GM19043 (cell line): ENCODE data around the gene WDR87.
"Not testable (repeated sequence)": the region's sequence is repeated elsewhere in the genome, so short reads cannot be mapped to it uniquely, and the experiment has no call there.

Source experiments
- ATAC-seq: cut with Tn5 transposase; IDR thresholded peaks from one replicate; pipeline ENCODE4 v1.9.1; 2021; ENCODE audit warnings: low read depth; ENCODE audit not compliant: unreplicated experiment

Gene WDR87

GRCh38 chr19:37931881-37932655, 25.7 kb upstream of the WDR87 start:
- no peak for ATAC-seq

- no peak for ATAC-seq
Observed at GRCh38 chr19:37930416-37930815, 24.0 kb upstream of the WDR87 start.

GRCh38 chr19:37929355-37929923, 23.0 kb upstream of the WDR87 start:
- no peak for ATAC-seq

GRCh38 chr19:37928527-37929286, 22.3 kb upstream of the WDR87 start:
- ATAC-seq = no peak

GRCh38 chr19:37926711-37927110, 20.3 kb upstream of the WDR87 start:
- ATAC-seq = no peak

GRCh38 chr19:37926255-37926654, 19.9 kb upstream of the WDR87 start:
- no peak for ATAC-seq

- ATAC-seq = no peak
Observed at GRCh38 chr19:37925212-37925611, 18.8 kb upstream of the WDR87 start.

GRCh38 chr19:37924573-37924972, 18.2 kb upstream of the WDR87 start:
- ATAC-seq = not testable (repeated sequence)

- ATAC-seq = no peak
Observed at GRCh38 chr19:37920591-37921450, 14.4 kb upstream of the WDR87 start.

- ATAC-seq = no peak
Observed at GRCh38 chr19:37914908-37915307, 8.5 kb upstream of the WDR87 start.

GRCh38 chr19:37909661-37910199, 3.3 kb upstream of the WDR87 start:
- ATAC-seq = no peak

GRCh38 chr19:37907735-37908455, 1.5 kb upstream of the WDR87 start:
- no peak for ATAC-seq

GRCh38 chr19:37906869-37907734, 708 bp upstream of the WDR87 start, which contains the start of gene SIPA1L3:
TSS of gene SIPA1L3 (plus strand) at chr19:37907208. CDS start at chr19:38081566, 174,358 bp downstream.
- ATAC-seq = peak; percentile 73

- ATAC-seq = no peak
Observed at GRCh38 chr19:37903096-37903495, 3.3 kb downstream of the WDR87 start.

- ATAC-seq = no peak
Observed at GRCh38 chr19:37902668-37903067, 3.7 kb downstream of the WDR87 start.

- ATAC-seq = no peak
Observed at GRCh38 chr19:37899966-37900365, 6.4 kb downstream of the WDR87 start.

GRCh38 chr19:37899453-37899852, 6.9 kb downstream of the WDR87 start:
- ATAC-seq = no peak

- ATAC-seq = no peak
Observed at GRCh38 chr19:37896180-37896579, 10.2 kb downstream of the WDR87 start.
